Activated CD4-positive, alpha-beta memory T cell treated with anti-CD3 and anti-CD28 coated beads, Interleukin-2, amount 10 ng/mL, durations not matched to agents 7 days and 5 days (primary cell): ENCODE measurements around the gene GNLY. TPM values are rescaled to one million over a fixed set of nuclear protein-coding genes. Genes with fewer than 3 reads are reported as not detected.

ENCODE experiments used
- CTCF ChIA-PET: fragments of 350-600 bp; sonication (Branson Sonifier 250); formaldehyde crosslinking; loops from one replicate; lab custom pipeline; 2021; ENCODE audit warnings: antibody characterized with exemption, inconsistent platforms; lab: Charles Lee
- POLR2A ChIA-PET: fragments of 350-600 bp; sonication (Branson Sonifier 250); formaldehyde crosslinking; loops from one replicate; lab custom pipeline; 2021; ENCODE audit warnings: antibody characterized with exemption; lab: Charles Lee
- DNase-seq: peaks from one replicate; pipeline ENCODE4 v3.0.0-alpha.2; 2020
- H3K27ac Mint-ChIP-seq: one replicate; pipeline ENCODE4 v1.8.0; 2021; ENCODE audit warnings: mild to moderate bottlenecking, mixed read lengths
- H3K27me3 Mint-ChIP-seq: one replicate; pipeline ENCODE4 v1.8.0; 2021; ENCODE audit warnings: mixed read lengths
- H3K36me3 Mint-ChIP-seq: one replicate; pipeline ENCODE4 v1.8.0; 2021; ENCODE audit warnings: low read depth, mixed read lengths
- H3K4me1 Mint-ChIP-seq: one replicate; pipeline ENCODE4 v1.8.0; 2021; ENCODE audit warnings: mixed read lengths
- H3K4me3 Mint-ChIP-seq: one replicate; pipeline ENCODE4 v1.8.0; 2021; ENCODE audit warnings: mild to moderate bottlenecking, mixed read lengths
- H3K9me3 Mint-ChIP-seq: one replicate; pipeline ENCODE4 v1.8.0; 2021; ENCODE audit warnings: mixed read lengths
- total RNA-seq, 2 experiments: library from RNA; stranded (reverse); gene quantifications; one replicate each; pipeline ENCODE4 v1.2.3, GENCODE V29; 2021

Gene GNLY
- total RNA-seq, 2 experiments from 2014 or later: 569 to 599 TPM

GRCh38 chr2:85678377-85678776, 15.8 kb upstream of the GNLY start:
- DNase-seq: no peak
- peaks cover 18% of the 10 kb centered on the region for H3K36me3 Mint-ChIP-seq
- ChIA-PET CTCF (interaction anchor here (0.6 to 5.3 kb wide), 14 partner anchors 8 to 139 kb away, joined by 3 to 135 read pairs (median 3); partner anchors contain the start of gene MAT2A), POLR2A (interaction anchor here (5.5 kb wide), 1 partner anchor 28 kb away, joined by 99 read pairs; no protein-coding TSS in a partner anchor)
- H3K27ac Mint-ChIP-seq: no peak overlapping the region
- H3K4me1 Mint-ChIP-seq: peaks cover 38% of the 10 kb centered on the region
- no peak overlapping the region for H3K4me3 Mint-ChIP-seq
- peaks cover under 1% of the 10 kb centered on the region for H3K27me3 Mint-ChIP-seq
- H3K9me3 Mint-ChIP-seq: peaks cover 1% of the 10 kb centered on the region

- Mint-ChIP-seq H3K27ac (peak overlapping the region; percentile 57), H3K9me3 (peaks cover 1% of the 10 kb centered on the region), H3K4me3 (no peak overlapping the region), H3K36me3 (peaks cover 18% of the 10 kb centered on the region), H3K27me3 (no peaks in the 10 kb centered on the region), H3K4me1 (peaks cover 38% of the 10 kb centered on the region)
- peak; percentile 84 for DNase-seq
- ChIA-PET POLR2A (interaction anchor here (1.2 to 5.5 kb wide), 2 partner anchors 15 to 27 kb away, joined by 3 to 99 read pairs; partner anchors contain the start of gene GNLY), CTCF (interaction anchor here (0.6 to 5.3 kb wide), 27 partner anchors 9 to 225 kb away, joined by 3 to 135 read pairs (median 3); partner anchors contain the start of gene MAT2A)
Observed at GRCh38 chr2:85678794-85679672, 15.1 kb upstream of the GNLY start.

GRCh38 chr2:85680707-85681371, 13.3 kb upstream of the GNLY start:
- Mint-ChIP-seq H3K4me1 (peaks cover 38% of the 10 kb centered on the region), H3K9me3 (peaks cover 1% of the 10 kb centered on the region), H3K27ac (peak overlapping the region; percentile 94), H3K4me3 (peak overlapping the region; percentile 87), H3K27me3 (no peaks in the 10 kb centered on the region), H3K36me3 (peaks cover 21% of the 10 kb centered on the region)
- POLR2A ChIA-PET: interaction anchor here (0.6 to 5.5 kb wide), 8 partner anchors 15 to 395 kb away, joined by 3 to 99 read pairs (median 4); no protein-coding TSS in a partner anchor
- CTCF ChIA-PET: interaction anchor here (0.9 to 5.3 kb wide), 11 partner anchors 26 to 133 kb away, joined by 3 to 135 read pairs (median 8); no protein-coding TSS in a partner anchor
- no peak for DNase-seq

GRCh38 chr2:85681372-85681763, 12.8 kb upstream of the GNLY start:
- no peak for DNase-seq
- POLR2A ChIA-PET: interaction anchor here (0.6 to 5.5 kb wide), 7 partner anchors 15 to 395 kb away, joined by 3 to 99 read pairs (median 4); no protein-coding TSS in a partner anchor
- Mint-ChIP-seq H3K36me3 (peaks cover 21% of the 10 kb centered on the region), H3K4me1 (peaks cover 38% of the 10 kb centered on the region), H3K9me3 (peaks cover 1% of the 10 kb centered on the region), H3K4me3 (peak overlapping the region; percentile 87), H3K27ac (peak overlapping the region; percentile 94), H3K27me3 (peaks cover 2% of the 10 kb centered on the region)
- CTCF ChIA-PET: interaction anchor here (0.9 to 5.3 kb wide), 7 partner anchors 25 to 132 kb away, joined by 3 to 135 read pairs (median 8); no protein-coding TSS in a partner anchor

- H3K27ac Mint-ChIP-seq: peak overlapping the region; percentile 94
- ChIA-PET CTCF (interaction anchor here (0.8 to 5.3 kb wide), 6 partner anchors 10 to 132 kb away, joined by 3 to 135 read pairs (median 8); no protein-coding TSS in a partner anchor), POLR2A (interaction anchor here (0.6 to 5.5 kb wide), 7 partner anchors 14 to 394 kb away, joined by 3 to 99 read pairs (median 4); no protein-coding TSS in a partner anchor)
- peaks cover 38% of the 10 kb centered on the region for H3K4me1 Mint-ChIP-seq
- H3K9me3 Mint-ChIP-seq: peaks cover 1% of the 10 kb centered on the region
- H3K4me3 Mint-ChIP-seq: peak overlapping the region; percentile 87
- peaks cover 21% of the 10 kb centered on the region for H3K36me3 Mint-ChIP-seq
- no peak for DNase-seq
- peaks cover 6% of the 10 kb centered on the region for H3K27me3 Mint-ChIP-seq
Observed at GRCh38 chr2:85681776-85682175, 12.4 kb upstream of the GNLY start.

- POLR2A ChIA-PET: interaction anchor here (2.3 to 5.5 kb wide), 2 partner anchors 16 to 24 kb away, joined by 14 to 99 read pairs; no protein-coding TSS in a partner anchor
- no peak for DNase-seq
Observed at GRCh38 chr2:85682378-85682777, 11.8 kb upstream of the GNLY start.

GRCh38 chr2:85684380-85684779, 9.8 kb upstream of the GNLY start:
- peaks cover 1% of the 10 kb centered on the region for H3K9me3 Mint-ChIP-seq
- CTCF ChIA-PET: interaction anchor here (0.7 to 1.4 kb wide), 2 partner anchors 12 to 21 kb away, joined by 3 to 5 read pairs; no protein-coding TSS in a partner anchor
- H3K27me3 Mint-ChIP-seq: peaks cover 20% of the 10 kb centered on the region
- DNase-seq: no peak
- no peak overlapping the region for H3K4me3 Mint-ChIP-seq
- POLR2A ChIA-PET: interaction anchor here (1.0 to 2.7 kb wide), 5 partner anchors 10 to 19 kb away, joined by 3 to 8 read pairs (median 3); partner anchors contain the start of gene GNLY
- no peak overlapping the region for H3K27ac Mint-ChIP-seq
- H3K4me1 Mint-ChIP-seq: peaks cover 27% of the 10 kb centered on the region
- H3K36me3 Mint-ChIP-seq: peaks cover 25% of the 10 kb centered on the region

More at GRCh38 chr2:85682378-85682777, 11.8 kb upstream of the GNLY start:
- H3K4me3 Mint-ChIP-seq: peak overlapping the region; percentile 87
- CTCF ChIA-PET: interaction anchor here (0.8 to 5.3 kb wide), 3 partner anchors 9 to 45 kb away, joined by 3 to 135 read pairs (median 11); no protein-coding TSS in a partner anchor
- peaks cover 25% of the 10 kb centered on the region for H3K36me3 Mint-ChIP-seq
- H3K27ac Mint-ChIP-seq: peak overlapping the region; percentile 94
- H3K9me3 Mint-ChIP-seq: peaks cover 1% of the 10 kb centered on the region
- H3K27me3 Mint-ChIP-seq: peaks cover 12% of the 10 kb centered on the region
- H3K4me1 Mint-ChIP-seq: peaks cover 38% of the 10 kb centered on the region

- H3K4me1 Mint-ChIP-seq: peaks cover 25% of the 10 kb centered on the region
- POLR2A ChIA-PET: interaction anchor here (1.2 to 2.7 kb wide), 3 partner anchors 9 to 14 kb away, joined by 3 to 8 read pairs (median 4); partner anchors contain the start of gene GNLY
- CTCF ChIA-PET: interaction anchor here (1.4 to 1.6 kb wide), 3 partner anchors 13 to 22 kb away, joined by 3 to 9 read pairs (median 5); no protein-coding TSS in a partner anchor
- peaks cover 25% of the 10 kb centered on the region for H3K36me3 Mint-ChIP-seq
- no peak overlapping the region for H3K4me3 Mint-ChIP-seq
- H3K27ac Mint-ChIP-seq: no peak overlapping the region
- H3K27me3 Mint-ChIP-seq: peaks cover 20% of the 10 kb centered on the region
- peak; percentile 27 for DNase-seq
- peaks cover 1% of the 10 kb centered on the region for H3K9me3 Mint-ChIP-seq
Observed at GRCh38 chr2:85684806-85685205, 9.4 kb upstream of the GNLY start.

GRCh38 chr2:85690932-85691331, 3.2 kb upstream of the GNLY start:
- ChIA-PET CTCF (interaction anchor here (1.0 kb wide), 1 partner anchor 9 kb away, joined by 3 read pairs; no protein-coding TSS in a partner anchor), POLR2A (no interaction called here)
- Mint-ChIP-seq H3K9me3 (no peaks in the 10 kb centered on the region), H3K4me1 (peaks cover 18% of the 10 kb centered on the region), H3K27me3 (peaks cover 23% of the 10 kb centered on the region), H3K4me3 (no peak overlapping the region), H3K27ac (no peak overlapping the region), H3K36me3 (peaks cover 8% of the 10 kb centered on the region)
- DNase-seq: no peak

GRCh38 chr2:85692039-85692645, 2.0 kb upstream of the GNLY start:
- Mint-ChIP-seq H3K9me3 (no peaks in the 10 kb centered on the region), H3K36me3 (peaks cover 6% of the 10 kb centered on the region), H3K27me3 (peaks cover 14% of the 10 kb centered on the region), H3K4me1 (peaks cover 20% of the 10 kb centered on the region), H3K4me3 (no peak overlapping the region), H3K27ac (no peak overlapping the region)
- POLR2A ChIA-PET: interaction anchor here (0.8 to 1.5 kb wide), 2 partner anchors 12 to 153 kb away, joined by 3 to 4 read pairs; partner anchors contain the start of gene MAT2A
- CTCF ChIA-PET: interaction anchor here (1.0 to 3.5 kb wide), 3 partner anchors 10 to 55 kb away, joined by 3 to 14 read pairs (median 3); no protein-coding TSS in a partner anchor
- peak; percentile 12 for DNase-seq

- H3K36me3 Mint-ChIP-seq: peaks cover 7% of the 10 kb centered on the region
- H3K27me3 Mint-ChIP-seq: peaks cover 3% of the 10 kb centered on the region
- peak overlapping the region; percentile 70 for H3K27ac Mint-ChIP-seq
- peak overlapping the region; percentile 31 for H3K4me3 Mint-ChIP-seq
- ChIA-PET POLR2A (interaction anchor here (1.3 to 1.8 kb wide), 3 partner anchors 11 to 14 kb away, joined by 4 to 8 read pairs (median 7); no protein-coding TSS in a partner anchor), CTCF (interaction anchor here (0.6 kb wide), 1 partner anchor 15 kb away, joined by 6 read pairs; no protein-coding TSS in a partner anchor)
- no peaks in the 10 kb centered on the region for H3K9me3 Mint-ChIP-seq
- DNase-seq: peak; percentile 13
- peaks cover 44% of the 10 kb centered on the region for H3K4me1 Mint-ChIP-seq
Observed at GRCh38 chr2:85695121-85695520, 963 bp downstream of the GNLY start.
